VCaP (cell line): ENCODE data around the gene TIFAB.

Experiments used
- H3K27ac ChIP-seq: fragments of 450-650 bp; 2 replicates; pipeline ENCODE4 v1.5.1; 2017
- CTCF ChIP-seq: fragments of 450-650 bp; conservative IDR thresholded peaks from 2 replicates; pipeline ENCODE4 v1.5.1; 2017; ENCODE audit warnings: mild to moderate bottlenecking, moderate library complexity

The TIFAB gene

GRCh38 chr5:135461481-135462151, 9.5 kb upstream of the TIFAB start:
- H3K27ac ChIP-seq = no peak overlapping the region
- no peak for TF ChIP-seq CTCF

- no peak overlapping the region for H3K27ac ChIP-seq
Measured at GRCh38 chr5:135460246-135461033, 8.3 kb upstream of the TIFAB start.

GRCh38 chr5:135458921-135459331, 6.8 kb upstream of the TIFAB start:
- TF ChIP-seq CTCF = no peak
- no peak overlapping the region for H3K27ac ChIP-seq

More at GRCh38 chr5:135460246-135461033, 8.3 kb upstream of the TIFAB start:
- no peak for TF ChIP-seq CTCF

GRCh38 chr5:135458356-135458755, 6.2 kb upstream of the TIFAB start:
- no peak for TF ChIP-seq CTCF

GRCh38 chr5:135457424-135458071, 5.4 kb upstream of the TIFAB start:
- TF ChIP-seq CTCF = peak; percentile 88

More at GRCh38 chr5:135458356-135458755, 6.2 kb upstream of the TIFAB start:
- H3K27ac ChIP-seq = no peak overlapping the region

GRCh38 chr5:135456238-135457099, 4.3 kb upstream of the TIFAB start:
- no peak for TF ChIP-seq CTCF
- no peak overlapping the region for H3K27ac ChIP-seq

More at GRCh38 chr5:135457424-135458071, 5.4 kb upstream of the TIFAB start:
- no peak overlapping the region for H3K27ac ChIP-seq
